Astrocyte (in vitro differentiated cells and primary cell): ENCODE data around the gene PMP22. TPM values are rescaled to one million over a fixed set of nuclear protein-coding genes. Genes with fewer than 3 reads are reported as not detected.

Experiments
- DNase-seq: peaks from one replicate; pipeline ENCODE4 v3.0.0-alpha.2; 2010; ENCODE audit warnings: low read depth
- FAIRE-seq: peaks from 2 replicates; lab custom pipeline; 2011; peaks lifted over from hg19 to GRCh38; lab: Jason Lieb, UNC
- H2AFZ ChIP-seq: 2 replicates; pipeline ENCODE4 v1.6.0; 2012; ENCODE audit warnings: low read depth, low read length, inconsistent platforms
- H3K27ac ChIP-seq: 2 replicates; pipeline ENCODE4 v1.5.1; 2011; ENCODE audit warnings: low read depth, low read length, inconsistent platforms
- H3K27me3 ChIP-seq: 2 replicates; pipeline ENCODE4 v1.6.0; 2011; ENCODE audit warnings: low read length, inconsistent platforms; ENCODE audit not compliant: insufficient read depth
- H3K36me3 ChIP-seq: 2 replicates; pipeline ENCODE4 v1.5.1; 2011; ENCODE audit warnings: low read length, inconsistent platforms; ENCODE audit not compliant: insufficient read depth
- H3K4me1 ChIP-seq: 2 replicates; pipeline ENCODE4 v1.5.1; 2011; ENCODE audit warnings: low read length, inconsistent platforms; ENCODE audit not compliant: insufficient read depth
- H3K4me2 ChIP-seq: 2 replicates; pipeline ENCODE4 v1.6.0; 2012; ENCODE audit warnings: low read length, inconsistent platforms
- H3K4me3 ChIP-seq: 2 replicates; pipeline ENCODE4 v1.5.1; 2011; ENCODE audit warnings: low read depth, mild to moderate bottlenecking, low read length, inconsistent platforms; ENCODE audit not compliant: insufficient read depth
- H3K79me2 ChIP-seq: 2 replicates; pipeline ENCODE4 v1.6.0; 2012; ENCODE audit warnings: mild to moderate bottlenecking, low read length, inconsistent platforms; ENCODE audit not compliant: insufficient read depth
- H3K9ac ChIP-seq: 2 replicates; pipeline ENCODE4 v1.6.0; 2012; ENCODE audit warnings: mild to moderate bottlenecking, low read length, inconsistent platforms
- H3K9me3 ChIP-seq: 2 replicates; pipeline ENCODE4 v1.5.1; 2012; ENCODE audit warnings: low read depth, mild to moderate bottlenecking, low read length, inconsistent platforms; ENCODE audit not compliant: insufficient read depth
- H4K20me1 ChIP-seq: 2 replicates; pipeline ENCODE4 v1.6.0; 2012; ENCODE audit warnings: low read length, inconsistent platforms; ENCODE audit not compliant: insufficient read depth
- H3K27ac Mint-ChIP-seq: one replicate; pipeline ENCODE4 v1.8.0; 2021; ENCODE audit warnings: mild to moderate bottlenecking, mixed read lengths; ENCODE audit not compliant: unreplicated experiment
- H3K27me3 Mint-ChIP-seq: one replicate; pipeline ENCODE4 v1.8.0; 2021; ENCODE audit warnings: low read depth, mixed read lengths; ENCODE audit not compliant: unreplicated experiment
- H3K36me3 Mint-ChIP-seq: one replicate; pipeline ENCODE4 v1.8.0; 2021; ENCODE audit warnings: low read depth, mixed read lengths; ENCODE audit not compliant: unreplicated experiment
- H3K4me1 Mint-ChIP-seq: one replicate; pipeline ENCODE4 v1.8.0; 2021; ENCODE audit warnings: low read depth, mixed read lengths; ENCODE audit not compliant: unreplicated experiment
- H3K4me3 Mint-ChIP-seq: one replicate; pipeline ENCODE4 v1.8.0; 2021; ENCODE audit warnings: mild to moderate bottlenecking, moderate library complexity, mixed read lengths; ENCODE audit not compliant: unreplicated experiment
- H3K9me3 Mint-ChIP-seq: one replicate; pipeline ENCODE4 v1.8.0; 2021; ENCODE audit warnings: mild to moderate bottlenecking, mixed read lengths; ENCODE audit not compliant: unreplicated experiment
- EZH2 ChIP-seq: IDR thresholded peaks from 2 replicates; pipeline ENCODE4 v1.6.1; 2012; ENCODE audit warnings: mild to moderate bottlenecking, low read length, inconsistent platforms; ENCODE audit not compliant: insufficient read depth
- microRNA-seq: library from miRNA; unstranded; fragments of <30 nt; microRNA quantifications from one replicate; pipeline ENCODE4 v1.2.0, GENCODE V29; 2020
- total RNA-seq: library from RNA; stranded (reverse); gene quantifications from 2 replicates; pipeline ENCODE4 v1.2.1, GENCODE V29; 2021
- TF ChIP-seq, protein P1 (sequence below): IDR thresholded peaks from 2 replicates; pipeline ENCODE4 v1.5.1; 2011; ENCODE audit warnings: low read depth, mild to moderate bottlenecking, inconsistent platforms, low read length, moderate library complexity; ENCODE audit not compliant: insufficient read depth

PMP22 gene
- total RNA-seq, 1 donor from 2014 or later: 41.7 TPM

- Histone ChIP-seq H3K27ac (no peak overlapping the region), H3K4me3 (no peak overlapping the region), H3K27me3 (peaks cover 2% of the 10 kb centered on the region), H3K9me3 (no peaks in the 10 kb centered on the region), H2AFZ (no peak overlapping the region), H3K4me1 (no peaks in the 10 kb centered on the region), H3K9ac (no peak overlapping the region), H3K36me3 (no peaks in the 10 kb centered on the region), H3K4me2 (no peak overlapping the region), H3K79me2 (no peaks in the 10 kb centered on the region), H4K20me1 (no peaks in the 10 kb centered on the region)
- no peak overlapping the region for H3K4me3 Mint-ChIP-seq
- H3K36me3 Mint-ChIP-seq: no peaks in the 10 kb centered on the region
- TF ChIP-seq EZH2: no peak
- TF ChIP-seq, protein P1, sequence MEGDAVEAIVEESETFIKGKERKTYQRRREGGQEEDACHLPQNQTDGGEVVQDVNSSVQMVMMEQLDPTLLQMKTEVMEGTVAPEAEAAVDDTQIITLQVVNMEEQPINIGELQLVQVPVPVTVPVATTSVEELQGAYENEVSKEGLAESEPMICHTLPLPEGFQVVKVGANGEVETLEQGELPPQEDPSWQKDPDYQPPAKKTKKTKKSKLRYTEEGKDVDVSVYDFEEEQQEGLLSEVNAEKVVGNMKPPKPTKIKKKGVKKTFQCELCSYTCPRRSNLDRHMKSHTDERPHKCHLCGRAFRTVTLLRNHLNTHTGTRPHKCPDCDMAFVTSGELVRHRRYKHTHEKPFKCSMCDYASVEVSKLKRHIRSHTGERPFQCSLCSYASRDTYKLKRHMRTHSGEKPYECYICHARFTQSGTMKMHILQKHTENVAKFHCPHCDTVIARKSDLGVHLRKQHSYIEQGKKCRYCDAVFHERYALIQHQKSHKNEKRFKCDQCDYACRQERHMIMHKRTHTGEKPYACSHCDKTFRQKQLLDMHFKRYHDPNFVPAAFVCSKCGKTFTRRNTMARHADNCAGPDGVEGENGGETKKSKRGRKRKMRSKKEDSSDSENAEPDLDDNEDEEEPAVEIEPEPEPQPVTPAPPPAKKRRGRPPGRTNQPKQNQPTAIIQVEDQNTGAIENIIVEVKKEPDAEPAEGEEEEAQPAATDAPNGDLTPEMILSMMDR: no peak
- DNase-seq (no peak), FAIRE-seq (no peak)
- H3K9me3 Mint-ChIP-seq: no peaks in the 10 kb centered on the region
- H3K27me3 Mint-ChIP-seq: no peaks in the 10 kb centered on the region
- H3K4me1 Mint-ChIP-seq: peaks cover 8% of the 10 kb centered on the region
- H3K27ac Mint-ChIP-seq: no peak overlapping the region
Observed at GRCh38 chr17:15181333-15181732, 83.8 kb downstream of the PMP22 start.

DNA sequence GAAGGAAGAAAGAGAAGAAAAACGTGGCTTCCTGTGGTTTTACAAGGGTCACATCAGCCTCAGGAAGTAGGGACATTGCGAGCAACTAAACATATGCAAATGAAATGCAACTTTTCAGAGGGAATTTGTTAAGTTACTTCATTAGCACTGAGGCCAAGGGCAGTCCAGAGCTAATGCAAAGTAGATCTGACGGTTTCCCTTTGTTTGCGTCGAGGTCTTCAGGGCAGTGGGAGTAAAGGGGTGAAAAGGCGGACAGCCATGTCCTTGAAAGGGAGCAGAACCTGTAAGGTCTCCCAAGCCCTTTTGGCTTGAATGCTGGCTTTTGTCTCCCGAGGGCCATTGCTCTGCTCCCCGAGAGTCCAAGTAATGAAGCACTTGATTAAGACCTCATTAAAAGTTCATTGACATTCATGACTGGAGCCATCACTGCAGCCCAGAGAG is 85.0 kb downstream of the PMP22 start:
- peaks cover 2% of the 10 kb centered on the region for H3K27me3 ChIP-seq
- no peak overlapping the region for H3K27ac Mint-ChIP-seq

More for the DNA sequence above, 85.0 kb downstream of the PMP22 start:
- Histone ChIP-seq H3K79me2 (no peaks in the 10 kb centered on the region), H3K27ac (no peak overlapping the region), H3K4me2 (no peak overlapping the region), H2AFZ (peak overlapping the region; percentile 41), H3K9me3 (no peaks in the 10 kb centered on the region), H3K9ac (no peak overlapping the region), H4K20me1 (no peaks in the 10 kb centered on the region), H3K4me3 (no peak overlapping the region), H3K4me1 (no peaks in the 10 kb centered on the region), H3K36me3 (no peaks in the 10 kb centered on the region)
- no peak for TF ChIP-seq EZH2
- Mint-ChIP-seq H3K4me3 (no peak overlapping the region), H3K4me1 (no peaks in the 10 kb centered on the region), H3K27me3 (no peaks in the 10 kb centered on the region), H3K9me3 (no peaks in the 10 kb centered on the region), H3K36me3 (no peaks in the 10 kb centered on the region)
- no peak for FAIRE-seq
- no peak for DNase-seq

Small RNAs within 50 kb of the gene (microRNA-seq; reads per million reads assigned to microRNA genes)
- 2.7 reads per million, percentile 3 among the genes with 10 or more reads in this experiment for gene MIR4731

Other genes starting within 250 kb of the PMP22 start
- gene TEKT3, start 76.3 kb upstream of the PMP22 start, total RNA-seq: not detected in 2 replicates
- 6.2 and 8.8 TPM in 2 replicates for gene CDRT4, start 202.3 kb upstream of the PMP22 start, total RNA-seq